B cell (primary cell): Measurements from ENCODE around the gene PRSS53. TPM values are rescaled to one million over a fixed set of nuclear protein-coding genes. Genes with fewer than 3 reads are reported as not detected.

Experiments used
- ATAC-seq: fragments of 200-7000 bp; cut with Tn5 transposase; one replicate; pipeline ENCODE4 v1.10.0; 2021; ENCODE audit warnings: low read depth, mild to moderate bottlenecking, moderate number of reproducible peaks, moderate library complexity
- CTCF ChIA-PET: fragments of 350-600 bp; sonication (Branson Sonifier 250); formaldehyde crosslinking; loops from one replicate; lab custom pipeline; 2021; ENCODE audit warnings: antibody characterized with exemption, inconsistent platforms; lab: Charles Lee
- POLR2A ChIA-PET: fragments of 350-600 bp; sonication (Branson Sonifier 250); formaldehyde crosslinking; loops from one replicate; lab custom pipeline; 2021; ENCODE audit warnings: antibody characterized with exemption; lab: Charles Lee
- DNase-seq: peaks from one replicate; pipeline ENCODE4 v3.0.0; 2013
- H2AFZ ChIP-seq: 2 replicates; pipeline ENCODE4 v1.6.1; 2012; ENCODE audit warnings: mild to moderate bottlenecking, low read depth, low read length; ENCODE audit not compliant: insufficient read depth, poor library complexity, severe bottlenecking
- H3K27ac ChIP-seq, 2 donors: 1 replicate in 1 of 2; 2 replicates in 1 of 2; pipeline ENCODE4 v1.5.1; 2012 to 2013; ENCODE audit warnings: low read length in 2 of 2, mild to moderate bottlenecking in 2 of 2, moderate library complexity in 1 of 2
- H3K27me3 ChIP-seq, 4 experiments: fragments of 200-600 bp in 1 of 4; sonication (generic) in 1 of 4; replicated peaks in 1 of 4; 1 replicate in 2 of 4; 2 replicates in 2 of 4; pipeline versions ENCODE4 v1.6.1 to v1.7.0; 2013 to 2016; ENCODE audit warnings: low read length in 3 of 4, mild to moderate bottlenecking in 2 of 4, mixed read lengths in 1 of 4, moderate library complexity in 1 of 4; ENCODE audit not compliant: insufficient read depth in 4 of 4, control insufficient read depth in 3 of 4; ENCODE audit errors: control extremely low read depth in 1 of 4
- H3K36me3 ChIP-seq, 2 experiments: replicated peaks in 1 of 2; 1 replicate in 1 of 2; 2 replicates in 1 of 2; pipeline versions ENCODE4 v1.6.1 to v1.7.1; 2013; ENCODE audit warnings: low read length in 1 of 2; ENCODE audit not compliant: insufficient read depth in 2 of 2, control insufficient read depth in 1 of 2; ENCODE audit errors: control extremely low read depth in 1 of 2, extremely low read depth in 1 of 2
- H3K4me1 ChIP-seq, 2 donors: fragments of 200-600 bp in 1 of 2; sonication (generic) in 1 of 2; 1 replicate in 1 of 2; 2 replicates in 1 of 2; pipeline versions ENCODE4 v1.5.1 to v1.6.1; 2013 to 2017; ENCODE audit warnings: low read length in 2 of 2; ENCODE audit not compliant: control insufficient read depth in 2 of 2, insufficient read depth in 2 of 2
- H3K4me2 ChIP-seq: replicated peaks from 2 replicates; pipeline ENCODE3; 2012; ENCODE audit warnings: mild to moderate bottlenecking, low read depth, low read length; ENCODE audit not compliant: poor library complexity, severe bottlenecking
- H3K4me3 ChIP-seq, 5 experiments: fragments of 200-600 bp in 1 of 5; sonication (generic) in 1 of 5; 1 replicate in 3 of 5; 2 replicates in 2 of 5; pipeline versions ENCODE4 v1.5.1 to v1.7.0; 2011 to 2016; ENCODE audit warnings: low read length in 4 of 5, mild to moderate bottlenecking in 4 of 5, low read depth in 2 of 5, control low read depth in 1 of 5, moderate library complexity in 1 of 5; ENCODE audit not compliant: insufficient read depth in 1 of 5; ENCODE audit errors: control extremely low read depth in 1 of 5, extremely low read depth in 1 of 5
- H3K79me2 ChIP-seq: fragments of 200-600 bp; sonication (generic); one replicate; pipeline ENCODE4 v1.6.0; 2016; ENCODE audit warnings: low read length; ENCODE audit not compliant: control insufficient read depth, insufficient read depth
- H3K9ac ChIP-seq: fragments of 200-600 bp; sonication (generic); 2 replicates; pipeline ENCODE4 v1.6.1; 2017; ENCODE audit warnings: mild to moderate bottlenecking, low read length, moderate library complexity
- H3K9me3 ChIP-seq, 3 donors: one replicate each; pipeline versions ENCODE4 v1.6.1 to v1.7.1; 2013; ENCODE audit warnings: low read length in 2 of 3; ENCODE audit not compliant: control insufficient read depth in 2 of 3, insufficient read depth in 1 of 3; ENCODE audit errors: control extremely low read depth in 1 of 3
- H4K20me1 ChIP-seq: 2 replicates; pipeline ENCODE4 v1.6.0; 2012; ENCODE audit warnings: mild to moderate bottlenecking, low read length; ENCODE audit not compliant: insufficient read depth, control insufficient read depth, poor library complexity, severe bottlenecking
- H3K27ac Mint-ChIP-seq: one replicate; pipeline ENCODE4 v1.8.0; 2021; ENCODE audit warnings: mixed read lengths
- H3K27me3 Mint-ChIP-seq: one replicate; pipeline ENCODE4 v1.8.0; 2021; ENCODE audit warnings: mixed read lengths
- H3K4me1 Mint-ChIP-seq: one replicate; pipeline ENCODE4 v1.8.0; 2021; ENCODE audit warnings: mixed read lengths
- H3K4me3 Mint-ChIP-seq: one replicate; pipeline ENCODE4 v1.8.0; 2021; ENCODE audit warnings: mixed read lengths
- H3K9me3 Mint-ChIP-seq: one replicate; pipeline ENCODE4 v1.8.0; 2022; ENCODE audit warnings: mixed read lengths; ENCODE audit not compliant: insufficient read depth
- CTCF ChIP-seq: fragments of 200-600 bp; IDR thresholded peaks from one replicate; pipeline ENCODE4 v1.8.0; 2022; ENCODE audit warnings: antibody characterized with exemption, mild to moderate bottlenecking
- EZH2 ChIP-seq: IDR thresholded peaks from 2 replicates; pipeline ENCODE4 v1.6.1; 2012; ENCODE audit warnings: borderline replicate concordance, low read depth, mild to moderate bottlenecking, moderate library complexity, low read length; ENCODE audit not compliant: insufficient read depth, poor library complexity, severe bottlenecking
- WGBS: methylation state at CpG from one replicate; pipeline ENCODE4 v1.1.5; 2013; ENCODE audit warnings: missing lambda C conversion rate; ENCODE audit not compliant: insufficient coverage; 5-methylcytosine and 5-hydroxymethylcytosine counted together
- intact Hi-C: fragments of 100-400 bp; cut with micrococcal nuclease; formaldehyde crosslinking; loops from one replicate; pipeline ENCODE4 v1.10.0; 2022
- polyA plus RNA-seq: library from polyadenylated mRNA; depleted of rRNA; stranded (reverse); fragments of >200 nt; gene quantifications from 2 replicates; pipeline ENCODE4 v1.2.3, GENCODE V29; 2012
- total RNA-seq, 2 donors: library from RNA; stranded (reverse); fragments of 120-200 nt in 1 of 2; gene quantifications; 1 replicate in 1 of 2; 2 replicates in 1 of 2; pipeline versions ENCODE4 v1.2.3 to v1.2.4, GENCODE V29; 2013 to 2022

Gene PRSS53
- total and polyA plus RNA-seq, 2 donors (not counting 1 experiment from before 2014, with no cell fraction given), result 10.1 to 10.8 TPM

- CTCF ChIA-PET, result no interaction called here
- WGBS, result 82% methylated on average over 56 of the region's 56 CpGs
These were observed 24.7 kb downstream of the PRSS53 start for GRCh38 chr16:31063843-31064611.

More at GRCh38 chr16:31063843-31064611, 24.7 kb downstream of the PRSS53 start:
- H3K9me3 ChIP-seq, result no peaks in the 10 kb centered on the region
- no peaks in the 10 kb centered on the region for H3K27me3 Mint-ChIP-seq
- H3K4me3 Mint-ChIP-seq, result no peak overlapping the region
- H3K9me3 Mint-ChIP-seq, result no peaks in the 10 kb centered on the region
- no peak overlapping the region for H3K4me2 ChIP-seq
- no peak for TF ChIP-seq CTCF
- TF ChIP-seq EZH2, result no peak
- no peak overlapping the region for H3K4me3 ChIP-seq
- H3K4me1 ChIP-seq, result no peaks in the 10 kb centered on the region
- intact Hi-C loops, result no loop called here
- POLR2A ChIA-PET, result no interaction called here
- no peak overlapping the region for H2AFZ ChIP-seq
- H3K79me2 ChIP-seq, result no peaks in the 10 kb centered on the region
- H3K9ac ChIP-seq, result no peak overlapping the region
- H3K27ac ChIP-seq, result no peak overlapping the region
- H4K20me1 ChIP-seq, result no peaks in the 10 kb centered on the region
- peaks cover 0 to 20% of the 10 kb centered on the region in 2 experiments for H3K36me3 ChIP-seq
- no peak for DNase-seq
- H3K27ac Mint-ChIP-seq, result no peak overlapping the region
- peaks cover 12% of the 10 kb centered on the region for H3K4me1 Mint-ChIP-seq
- no peak for ATAC-seq
- no peaks in the 10 kb centered on the region for H3K27me3 ChIP-seq
